Activated effector memory CD4-positive, alpha-beta T cell treated with anti-CD3 and anti-CD28 coated beads, Interleukin-2, amount 50 U/mL, for 16 hours (primary cell): ENCODE results near the gene LOXHD1.

Experiments
- DNase-seq: peaks from one replicate; pipeline ENCODE4 v3.0.0-alpha.2; 2020

LOXHD1 gene

DNA sequence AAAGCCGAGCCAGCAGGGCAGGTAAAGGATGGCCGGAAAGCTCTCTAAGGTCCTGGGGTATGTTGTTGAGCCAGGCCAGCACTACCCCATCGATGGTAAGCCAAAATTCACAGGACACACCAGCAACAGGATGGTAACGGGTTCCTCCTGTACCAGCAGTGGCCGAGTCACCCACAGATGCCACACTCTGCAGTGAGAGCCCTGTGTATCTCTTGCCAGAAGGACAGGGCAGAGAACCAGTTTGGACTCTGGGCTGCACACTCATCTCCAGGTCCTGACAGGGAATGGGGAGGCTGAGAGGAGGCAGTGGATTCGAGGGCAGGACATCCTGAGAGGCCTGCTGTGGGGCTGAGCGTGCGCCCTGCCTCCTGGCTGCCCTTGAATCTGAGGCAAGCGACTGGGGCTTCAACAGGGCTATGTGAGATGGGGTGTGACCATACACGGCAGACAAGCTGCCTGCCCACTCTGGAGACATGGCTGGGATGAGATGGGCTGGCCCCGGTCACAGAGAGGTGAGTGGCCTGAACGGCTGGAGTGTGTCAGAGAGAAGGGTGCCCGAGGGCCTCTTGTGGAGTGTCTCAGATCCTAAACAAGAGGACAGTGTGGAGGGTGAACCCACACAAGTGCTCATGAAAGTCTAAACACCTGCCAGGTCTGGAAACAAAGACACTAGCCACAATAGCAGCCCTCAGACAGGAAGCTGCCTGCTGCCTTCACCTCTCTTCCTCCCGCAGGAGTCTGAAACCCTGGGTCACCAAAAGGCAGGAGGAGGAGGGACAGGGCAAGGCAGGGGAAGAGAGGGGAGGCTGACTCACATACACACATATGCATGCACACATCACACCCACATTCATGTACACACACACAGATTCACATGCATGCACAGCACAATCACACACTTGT lies 182.3 kb downstream of the LOXHD1 start:
- no peak for DNase-seq

- no peak for DNase-seq
These were observed 185.1 kb downstream of the LOXHD1 start for GRCh38 chr18:46471809-46472498.

- no peak for DNase-seq
These were observed 186.3 kb downstream of the LOXHD1 start for GRCh38 chr18:46470714-46471113.

DNA sequence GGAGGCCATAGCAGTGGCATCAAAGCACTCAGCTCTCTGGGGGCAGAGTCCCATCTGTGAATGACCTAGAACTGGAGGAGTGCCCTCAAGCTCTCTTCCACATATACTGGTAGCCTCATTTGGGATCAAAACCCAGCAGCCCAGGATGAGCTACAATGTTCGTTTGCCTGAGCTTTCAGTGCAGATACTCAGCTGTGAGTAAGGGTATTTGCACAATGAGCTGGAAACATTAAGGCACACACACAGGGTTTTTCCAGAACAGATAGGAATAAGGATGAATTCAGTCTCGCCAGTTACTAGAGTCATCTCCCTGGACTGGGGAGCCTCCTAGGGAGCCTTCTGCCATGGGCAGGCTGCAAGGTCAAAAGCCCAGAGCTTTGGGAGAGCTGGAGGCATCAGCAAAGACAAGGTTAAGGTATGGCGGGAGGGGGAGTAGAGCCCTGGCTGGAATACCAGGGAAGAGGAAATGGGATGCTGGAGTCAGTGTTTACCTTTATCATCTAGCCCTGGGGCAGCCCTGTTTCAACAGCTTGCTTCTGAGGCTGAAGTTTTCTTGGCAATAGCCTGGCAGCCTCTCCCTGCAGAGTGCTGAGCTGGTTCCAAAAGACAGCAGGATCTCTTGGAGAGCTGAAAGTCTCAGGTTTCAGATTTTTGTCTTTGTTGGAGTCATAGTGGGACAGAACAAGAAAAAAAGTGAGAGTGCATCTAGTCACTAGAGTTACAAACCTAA lies 187.7 kb downstream of the LOXHD1 start:
- no peak for DNase-seq

- DNase-seq: no peak
These were observed 188.4 kb downstream of the LOXHD1 start for GRCh38 chr18:46468426-46469180.

DNA sequence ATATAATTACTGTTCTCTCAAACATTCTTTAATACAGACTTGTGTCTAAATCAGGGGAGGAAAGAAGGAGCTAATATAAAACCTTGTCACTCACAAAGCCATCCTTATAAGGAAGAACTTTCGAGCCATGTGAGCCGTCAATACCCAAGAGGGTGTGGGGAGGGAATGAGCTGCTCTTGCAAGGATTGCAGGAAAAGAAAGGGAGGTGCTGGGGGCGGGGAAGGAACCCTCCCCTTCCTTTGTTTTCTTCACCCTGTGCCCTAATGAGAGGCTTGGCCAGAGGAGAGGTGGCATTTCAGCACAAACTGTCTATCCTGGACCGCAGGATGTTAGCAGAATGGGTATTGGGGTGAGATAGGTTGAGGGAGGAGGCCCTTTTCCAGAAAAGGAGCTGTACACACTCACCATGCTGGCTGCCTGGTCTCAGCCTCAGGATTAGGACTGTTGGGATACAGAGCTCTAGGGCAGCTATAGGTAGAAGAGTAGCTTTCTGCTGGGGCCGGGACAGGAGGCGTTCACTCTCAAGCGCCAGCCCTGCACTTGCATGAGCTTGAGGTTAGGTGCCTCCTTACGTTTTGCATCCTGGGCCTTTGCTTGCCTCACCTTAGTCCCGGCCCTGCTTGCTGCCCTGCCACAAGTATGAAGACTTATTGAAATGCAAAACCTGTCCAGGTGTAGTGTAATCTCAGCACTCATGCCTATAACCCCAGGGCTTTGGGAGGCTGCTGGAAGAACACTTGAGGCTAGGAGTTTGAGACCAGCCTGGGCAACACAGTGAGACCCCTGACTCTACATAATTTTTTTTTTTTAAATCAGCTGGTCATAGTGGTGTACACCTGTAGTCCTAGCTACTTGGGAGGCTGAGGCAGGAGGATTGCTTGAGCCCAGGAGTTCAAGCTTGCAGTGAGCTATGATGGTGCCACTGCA lies 190.5 kb downstream of the LOXHD1 start:
- DNase-seq: no peak

DNA sequence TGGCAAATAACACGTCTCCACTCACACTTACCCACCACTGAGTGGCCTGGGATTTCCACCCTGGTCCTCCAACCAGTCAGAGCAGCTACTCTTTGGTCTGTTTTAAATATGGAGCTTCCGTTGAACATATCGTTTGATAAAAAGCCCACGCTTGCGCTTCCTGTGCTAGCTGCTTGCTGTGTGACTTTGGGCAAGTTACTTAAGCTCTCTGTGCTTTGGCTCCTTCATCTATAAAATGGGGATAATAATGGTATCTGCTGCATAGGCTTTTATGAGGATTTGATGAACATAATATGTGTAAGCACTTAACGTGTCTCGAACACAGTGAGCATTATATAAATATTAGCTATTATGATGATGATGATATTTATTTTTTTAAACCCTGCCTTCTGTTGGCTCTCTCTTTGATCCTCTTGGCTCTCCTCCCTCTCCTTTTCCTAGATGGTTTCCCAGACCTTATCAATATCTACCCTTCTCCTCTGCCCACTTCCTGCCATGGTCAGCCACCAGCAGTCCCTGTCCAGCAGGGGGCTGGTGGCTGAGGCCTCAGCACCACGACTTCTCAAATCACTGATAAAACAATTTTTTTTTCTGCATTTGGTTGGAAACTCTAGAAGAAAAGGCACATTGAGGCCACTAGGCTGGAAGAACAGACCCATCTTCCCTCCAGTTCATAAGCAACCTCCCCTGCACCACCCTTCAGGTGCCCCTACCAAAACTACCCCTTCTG lies 191.9 kb downstream of the LOXHD1 start:
- no peak for DNase-seq

GRCh38 chr18:46462523-46462922 lies 194.5 kb downstream of the LOXHD1 start:
- DNase-seq: no peak

DNA sequence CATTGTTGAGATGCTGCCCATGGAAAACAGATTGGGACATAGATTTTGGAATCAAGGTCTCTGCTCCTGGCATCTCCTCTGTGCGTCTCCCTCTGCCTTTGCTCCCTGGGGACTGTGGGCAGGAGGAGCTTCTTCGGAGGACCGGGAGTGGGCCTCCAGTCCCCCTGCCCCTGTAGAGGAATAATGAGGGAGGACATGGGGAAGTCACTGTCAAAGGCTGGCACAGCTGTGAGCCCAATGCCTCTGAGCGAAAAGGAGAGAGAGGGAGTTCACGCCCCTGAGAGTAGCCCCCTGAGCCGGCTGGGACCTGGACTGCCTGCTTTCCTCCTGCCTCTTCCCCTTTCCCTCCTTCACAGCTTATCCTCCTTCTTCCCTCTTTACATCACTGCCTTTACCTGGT lies 195.0 kb downstream of the LOXHD1 start:
- no peak for DNase-seq

DNA sequence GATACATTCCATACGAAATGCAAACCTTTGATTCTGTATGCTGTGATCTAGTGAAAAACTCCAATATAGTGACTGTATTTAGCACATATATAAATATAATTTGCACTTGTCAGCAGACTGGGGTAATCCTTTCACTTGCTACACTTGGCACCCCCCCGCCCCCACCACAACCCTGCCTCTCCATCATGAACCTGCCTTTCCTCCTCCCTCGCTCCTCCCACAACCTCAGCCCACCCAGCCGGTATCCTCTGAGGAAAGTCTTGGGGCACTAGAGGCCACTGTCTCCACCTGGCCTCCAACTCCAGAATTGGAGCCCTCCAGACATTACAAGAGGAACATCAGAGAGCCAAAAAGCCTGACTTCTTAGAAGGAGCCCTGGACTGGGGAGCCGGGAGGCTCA lies 196.3 kb downstream of the LOXHD1 start:
- DNase-seq: no peak

DNA sequence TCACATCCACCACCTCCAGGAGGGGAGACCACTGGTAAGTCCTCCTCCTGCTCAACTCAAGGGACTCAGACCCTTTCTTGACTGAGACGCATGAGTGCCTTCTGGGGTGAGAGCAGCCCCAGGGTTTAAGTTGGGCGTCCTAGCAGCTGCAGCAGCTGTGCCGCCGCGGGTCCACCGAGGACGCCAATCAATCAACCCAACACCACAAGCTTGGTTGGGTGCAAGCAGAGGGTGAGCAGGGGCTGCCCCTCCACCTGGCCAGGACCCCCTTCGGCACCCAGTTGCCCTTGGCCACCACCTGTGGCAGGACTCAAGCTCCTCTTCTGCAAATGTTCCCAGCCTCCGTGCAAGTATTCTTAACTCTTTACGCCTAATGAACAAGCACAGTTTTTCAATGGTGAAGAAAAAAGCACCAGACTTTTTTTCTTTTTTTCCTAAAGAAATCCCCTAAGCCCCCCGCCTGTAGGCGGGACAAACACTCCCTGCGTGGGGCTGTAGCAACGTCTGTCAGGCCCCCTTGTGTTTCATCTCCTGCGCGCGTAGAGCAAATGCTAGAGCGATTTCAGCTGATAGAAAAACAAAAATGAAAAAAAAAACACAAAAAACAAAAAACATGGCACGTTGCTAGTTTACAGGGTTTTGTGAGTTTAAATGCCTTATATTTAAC lies 197.1 kb downstream of the LOXHD1 start:
- DNase-seq: no peak

DNA sequence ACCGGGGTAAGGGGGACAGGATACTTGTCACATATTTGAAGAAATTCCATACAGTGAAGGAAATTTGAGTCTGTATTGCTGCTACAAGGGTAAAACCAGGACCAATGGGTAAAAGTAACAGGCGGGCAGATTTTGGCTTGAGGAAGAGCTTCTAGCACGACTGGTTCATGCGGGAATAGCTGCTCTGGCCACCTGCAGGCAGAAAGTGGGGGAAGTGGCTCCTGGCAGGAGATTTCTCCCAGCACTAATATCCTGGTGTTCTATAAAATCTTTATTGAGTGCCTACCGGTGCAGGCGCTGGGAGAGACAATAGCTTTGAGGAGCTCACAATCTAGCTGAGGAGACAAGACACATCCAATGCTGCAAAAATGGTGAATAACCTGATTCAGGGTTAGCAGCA lies 198.5 kb downstream of the LOXHD1 start:
- DNase-seq: no peak

- DNase-seq: no peak
These were observed 200.3 kb downstream of the LOXHD1 start for GRCh38 chr18:46456691-46457090.

DNA sequence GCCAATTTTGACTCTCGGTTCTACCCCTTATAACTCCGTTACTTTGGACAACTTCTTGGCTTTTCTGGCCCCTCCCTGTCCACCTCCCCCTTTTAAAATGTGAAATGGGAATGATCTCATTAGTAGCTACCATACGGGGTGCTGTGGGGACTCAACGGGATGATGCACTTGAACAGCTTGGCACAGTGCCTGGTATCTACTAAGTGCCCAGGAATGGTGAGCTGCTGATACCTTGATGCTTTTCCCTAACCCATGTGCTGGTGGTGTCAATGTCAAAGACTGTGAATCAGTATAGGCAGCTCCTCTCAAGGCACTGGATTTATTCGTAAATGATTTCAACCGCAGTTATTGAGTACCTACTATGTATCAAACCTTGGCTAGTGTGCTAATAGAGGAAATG lies 204.2 kb downstream of the LOXHD1 start:
- no peak for DNase-seq

DNA sequence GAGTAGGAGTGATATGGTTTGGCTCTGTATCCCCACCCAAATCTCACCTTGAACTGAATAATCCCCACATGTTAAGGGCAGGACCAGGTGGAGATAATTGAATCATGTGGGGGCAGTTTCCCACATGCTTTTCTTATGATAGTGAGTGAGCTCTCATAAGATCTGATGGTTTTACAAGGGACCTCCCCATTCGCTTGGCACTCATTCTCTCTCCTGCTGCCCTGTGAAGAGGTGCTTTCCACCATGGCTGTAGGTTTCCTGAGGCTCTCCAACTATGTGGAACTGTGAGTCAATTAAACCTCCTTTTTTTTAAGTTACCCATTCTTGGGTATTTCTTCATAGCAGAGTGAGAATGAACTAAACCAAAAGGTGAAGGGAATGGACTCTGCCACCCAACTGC lies 207.5 kb downstream of the LOXHD1 start:
- DNase-seq: no peak

- no peak for DNase-seq
These were observed 208.0 kb downstream of the LOXHD1 start for GRCh38 chr18:46449033-46449432.

- peak; percentile 37 for DNase-seq
These were observed 208.7 kb downstream of the LOXHD1 start for GRCh38 chr18:46448347-46448746.

DNA sequence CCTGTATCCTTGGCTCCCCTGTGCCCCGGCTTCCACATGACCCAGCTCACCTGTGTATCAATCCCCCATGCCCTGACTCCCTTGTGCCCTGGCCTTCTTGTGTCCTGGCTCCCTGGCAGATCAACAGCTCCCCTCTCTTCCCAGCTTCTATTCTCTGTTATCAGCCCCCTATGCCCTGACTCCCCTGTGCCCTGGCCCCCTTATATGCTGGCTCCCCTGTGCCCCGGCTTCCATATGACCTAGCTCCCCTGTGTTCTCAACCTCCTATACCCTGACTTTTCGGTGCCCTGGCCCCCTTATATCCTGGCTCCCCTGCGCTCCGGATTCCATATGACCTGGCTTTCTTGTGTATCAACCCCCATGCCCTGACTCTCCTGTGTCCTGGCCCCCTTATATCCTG lies 209.2 kb downstream of the LOXHD1 start:
- DNase-seq: peak; percentile 48

DNA sequence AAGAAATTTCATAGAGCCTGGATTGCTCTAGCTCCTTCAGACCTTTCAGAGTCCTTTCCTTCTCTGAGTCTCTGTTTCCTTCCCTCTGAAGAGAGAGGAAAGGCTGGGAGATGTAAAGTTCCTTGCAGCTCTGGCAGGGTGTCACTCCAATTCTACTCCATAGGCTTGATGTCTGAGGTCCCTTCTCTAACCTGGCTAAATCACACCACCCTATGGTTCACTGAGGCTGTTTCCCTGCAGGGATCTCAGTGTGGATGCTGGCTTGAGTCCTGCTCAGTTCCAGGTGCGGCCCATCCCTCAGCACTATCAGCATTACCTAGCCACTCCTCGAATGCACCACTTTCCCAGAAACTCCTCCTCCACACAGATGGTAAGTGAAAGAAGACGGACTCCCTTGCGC lies 209.7 kb downstream of the LOXHD1 start:
- no peak for DNase-seq

- DNase-seq: no peak
These were observed 211.3 kb downstream of the LOXHD1 start for GRCh38 chr18:46445522-46446313.
